PC-9 (cell line): ENCODE data around the gene THADA. TPM values are rescaled to one million over a fixed set of nuclear protein-coding genes. Genes with fewer than 3 reads are reported as not detected.

Source experiments
- BruUV-seq: library from RNA; stranded (reverse); fragments of 400-500 nt; replicated peaks from 2 replicates; lab custom pipeline; 2021; lab: Mats Ljungman, UMichigan
- CTCF ChIA-PET: fragments of 300-600 bp; sonication (Branson Sonifier 250); formaldehyde crosslinking; loops from one replicate; lab custom pipeline; 2022; ENCODE audit warnings: antibody characterized with exemption; lab: Charles Lee
- POLR2A ChIA-PET: fragments of 300-600 bp; sonication (Branson Sonifier 250); formaldehyde crosslinking; loops from one replicate; lab custom pipeline; 2022; ENCODE audit warnings: antibody characterized with exemption; ENCODE audit not compliant: unreplicated experiment; lab: Charles Lee
- DNase-seq, 2 experiments: peaks; one replicate each; pipeline versions ENCODE4 v3.0.0 to v3.0.0-alpha.2; 2015 to 2022; ENCODE audit warnings: mixed read lengths in 1 of 2
- H2AFZ ChIP-seq: fragments of 200-600 bp; sonication (generic); 2 replicates; pipeline ENCODE4 v1.8.1; 2017; ENCODE audit warnings: antibody characterized with exemption
- H3F3A ChIP-seq: fragments of 200-600 bp; sonication (generic); 2 replicates; pipeline ENCODE4 v1.8.1; 2017; ENCODE audit warnings: antibody characterized with exemption, mild to moderate bottlenecking, low read depth; ENCODE audit not compliant: insufficient read depth
- H3K27ac ChIP-seq: fragments of 200-600 bp; sonication (generic); 2 replicates; pipeline ENCODE4 v1.6.1; 2016; ENCODE audit warnings: mixed run types
- H3K27me3 ChIP-seq: fragments of 200-600 bp; sonication (generic); 2 replicates; pipeline ENCODE4 v1.6.1; 2016; ENCODE audit warnings: low read depth, mixed run types; ENCODE audit not compliant: insufficient read depth
- H3K36me3 ChIP-seq: fragments of 200-600 bp; sonication (generic); 2 replicates; pipeline ENCODE4 v1.6.1; 2016; ENCODE audit warnings: low read depth, mixed run types
- H3K4me1 ChIP-seq: fragments of 200-600 bp; sonication (generic); replicated peaks from 2 replicates; pipeline ENCODE4 v1.6.1; 2016; ENCODE audit warnings: mixed run types; ENCODE audit not compliant: insufficient read depth
- H3K4me2 ChIP-seq: fragments of 200-600 bp; sonication (generic); 2 replicates; pipeline ENCODE4 v1.6.1; 2017; ENCODE audit warnings: mixed run types
- H3K4me3 ChIP-seq: fragments of 200-600 bp; sonication (generic); 2 replicates; pipeline ENCODE4 v1.6.1; 2016; ENCODE audit warnings: mixed run types
- H3K79me2 ChIP-seq: fragments of 200-600 bp; sonication (generic); 2 replicates; pipeline ENCODE4 v1.6.1; 2017; ENCODE audit warnings: low read depth, mixed run types
- H3K9me2 ChIP-seq: fragments of 200-600 bp; sonication (generic); 2 replicates; pipeline ENCODE4 v1.8.1; 2017; ENCODE audit warnings: mild to moderate bottlenecking; ENCODE audit not compliant: insufficient read depth
- H3K9me3 ChIP-seq: fragments of 200-600 bp; sonication (generic); 2 replicates; pipeline ENCODE4 v1.8.1; 2016; ENCODE audit warnings: low read depth; ENCODE audit not compliant: insufficient read depth
- H4K20me1 ChIP-seq: fragments of 200-600 bp; sonication (generic); 2 replicates; pipeline ENCODE4 v1.8.1; 2017; ENCODE audit not compliant: insufficient read depth
- EZH2 ChIP-seq: fragments of 200-600 bp; sonication (generic); IDR thresholded peaks from 2 replicates; pipeline ENCODE4 v1.8.0; 2017; ENCODE audit warnings: antibody characterized with exemption, low read depth
- intact Hi-C: fragments of 100-400 bp; cut with micrococcal nuclease; formaldehyde crosslinking; loops from one replicate; pipeline ENCODE4 v1.10.0; 2022; ENCODE audit not compliant: unreplicated experiment
- total RNA-seq: library from RNA; stranded (reverse); gene quantifications from 2 replicates; pipeline ENCODE4 v1.2.3, GENCODE V29; 2021
- TF ChIP-seq, protein P1 (sequence below): fragments of 200-600 bp; sonication (generic); conservative IDR thresholded peaks from 2 replicates; pipeline ENCODE4 v1.6.1; 2017; ENCODE audit warnings: mixed run types, antibody characterized with exemption, mild to moderate bottlenecking, moderate library complexity

Gene THADA
- total RNA-seq, 1 experiment from 2014 or later, result 28.1 TPM

DNA sequence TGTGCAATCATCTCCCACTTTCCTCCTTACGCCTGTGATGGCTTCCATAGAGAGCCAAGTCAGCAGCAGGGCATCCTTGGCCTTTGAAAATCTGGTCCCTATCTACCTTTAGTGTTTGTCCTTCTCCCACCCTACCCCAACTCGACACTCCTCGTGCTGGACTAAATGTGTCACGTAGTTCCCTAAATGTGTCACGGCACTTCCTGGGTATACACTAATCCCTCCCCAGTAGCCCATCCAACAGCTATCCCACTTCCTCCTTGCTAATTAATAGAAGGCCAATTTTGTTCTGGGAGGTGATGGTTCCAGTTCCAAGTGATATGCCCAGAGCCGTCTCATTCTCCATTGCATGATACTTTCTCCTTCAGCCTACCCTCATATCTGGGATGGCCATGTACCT lies 332.9 kb downstream of the THADA start:
- H3K9me3 ChIP-seq, result no peaks in the 10 kb centered on the region
- no peaks in the 10 kb centered on the region for H3K27me3 ChIP-seq
- no peaks in the 10 kb centered on the region for H3K36me3 ChIP-seq
- no peak overlapping the region for H2AFZ ChIP-seq
- H3K4me1 ChIP-seq, result 0 out of 2 replicates have a peak, but pooled peaks cover 4% of the 10 kb centered on the region
- no peaks in the 10 kb centered on the region for H3F3A ChIP-seq
- CTCF ChIA-PET, result interaction anchor here (1.0 kb wide), 1 partner anchor 221 kb away, joined by 5 read pairs; no protein-coding TSS in a partner anchor
- intact Hi-C loops, result no loop called here
- TF ChIP-seq EZH2, result no peak
- TF ChIP-seq, protein P1, sequence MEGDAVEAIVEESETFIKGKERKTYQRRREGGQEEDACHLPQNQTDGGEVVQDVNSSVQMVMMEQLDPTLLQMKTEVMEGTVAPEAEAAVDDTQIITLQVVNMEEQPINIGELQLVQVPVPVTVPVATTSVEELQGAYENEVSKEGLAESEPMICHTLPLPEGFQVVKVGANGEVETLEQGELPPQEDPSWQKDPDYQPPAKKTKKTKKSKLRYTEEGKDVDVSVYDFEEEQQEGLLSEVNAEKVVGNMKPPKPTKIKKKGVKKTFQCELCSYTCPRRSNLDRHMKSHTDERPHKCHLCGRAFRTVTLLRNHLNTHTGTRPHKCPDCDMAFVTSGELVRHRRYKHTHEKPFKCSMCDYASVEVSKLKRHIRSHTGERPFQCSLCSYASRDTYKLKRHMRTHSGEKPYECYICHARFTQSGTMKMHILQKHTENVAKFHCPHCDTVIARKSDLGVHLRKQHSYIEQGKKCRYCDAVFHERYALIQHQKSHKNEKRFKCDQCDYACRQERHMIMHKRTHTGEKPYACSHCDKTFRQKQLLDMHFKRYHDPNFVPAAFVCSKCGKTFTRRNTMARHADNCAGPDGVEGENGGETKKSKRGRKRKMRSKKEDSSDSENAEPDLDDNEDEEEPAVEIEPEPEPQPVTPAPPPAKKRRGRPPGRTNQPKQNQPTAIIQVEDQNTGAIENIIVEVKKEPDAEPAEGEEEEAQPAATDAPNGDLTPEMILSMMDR, result no peak
- DNase-seq, result no peak
- no TSS peak for BruUV-seq
- no peaks in the 10 kb centered on the region for H3K9me2 ChIP-seq
- no peaks in the 10 kb centered on the region for H4K20me1 ChIP-seq
- no peaks in the 10 kb centered on the region for H3K79me2 ChIP-seq
- H3K4me2 ChIP-seq, result no peak overlapping the region
- H3K4me3 ChIP-seq, result no peak overlapping the region
- no peak overlapping the region for H3K27ac ChIP-seq
- POLR2A ChIA-PET, result no interaction called here

DNA sequence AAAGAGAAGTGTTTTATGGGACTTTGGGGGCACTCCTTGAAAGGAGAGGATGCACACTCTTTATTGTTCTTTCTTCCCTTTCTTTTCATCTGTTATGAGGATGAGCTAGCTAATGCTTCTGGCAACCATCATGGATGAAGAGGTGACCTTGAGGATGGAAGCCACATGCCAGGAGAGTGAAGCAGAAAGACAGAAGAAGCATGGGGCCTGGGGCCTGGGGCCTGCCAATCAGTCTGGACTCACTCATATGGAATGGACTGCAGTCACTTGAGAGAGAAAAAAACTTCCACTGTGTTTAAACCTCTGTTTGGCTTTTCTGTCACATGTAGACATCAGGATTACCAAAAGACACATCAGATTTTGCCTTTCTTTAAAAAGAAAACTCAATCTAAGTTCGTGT lies 333.6 kb downstream of the THADA start:
- H3K36me3 ChIP-seq, result no peaks in the 10 kb centered on the region
- ChIA-PET CTCF (no interaction called here), POLR2A (interaction anchor here (0.6 kb wide), 1 partner anchor 9 kb away, joined by 3 read pairs; no protein-coding TSS in a partner anchor)
- BruUV-seq, result no TSS peak
- H3K9me3 ChIP-seq, result no peaks in the 10 kb centered on the region
- no peaks in the 10 kb centered on the region for H3K9me2 ChIP-seq
- TF ChIP-seq, protein P1, result no peak
- no peak for TF ChIP-seq EZH2
- H4K20me1 ChIP-seq, result no peaks in the 10 kb centered on the region
- intact Hi-C loops, result no loop called here
- H2AFZ ChIP-seq, result no peak overlapping the region
- 0 out of 2 replicates have a peak, but pooled peaks cover 4% of the 10 kb centered on the region for H3K4me1 ChIP-seq
- H3K4me3 ChIP-seq, result no peak overlapping the region
- no peak for DNase-seq
- H3K4me2 ChIP-seq, result no peak overlapping the region
- H3K79me2 ChIP-seq, result no peaks in the 10 kb centered on the region
- H3K27me3 ChIP-seq, result no peaks in the 10 kb centered on the region
- H3K27ac ChIP-seq, result no peak overlapping the region
- no peaks in the 10 kb centered on the region for H3F3A ChIP-seq

DNA sequence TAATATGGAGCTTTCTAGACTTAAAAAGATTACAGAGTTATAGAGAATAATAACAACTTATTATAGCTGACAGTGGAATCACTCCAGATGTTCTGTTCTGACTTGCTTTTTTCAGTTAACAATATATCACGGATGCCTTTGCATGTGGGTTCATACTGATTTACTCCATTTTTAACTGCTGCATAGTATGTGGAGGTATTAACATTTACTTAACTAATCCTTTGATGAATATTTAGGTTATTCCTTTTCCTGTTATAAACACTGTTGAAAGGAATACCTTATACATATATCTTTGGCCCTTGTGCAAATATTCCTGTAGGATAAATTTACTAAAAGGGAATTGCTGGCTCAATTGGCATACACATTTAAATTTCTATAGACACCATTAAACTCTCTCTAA lies 336.3 kb downstream of the THADA start:
- ChIA-PET CTCF (no interaction called here), POLR2A (interaction anchor here (0.6 kb wide), 1 partner anchor 207 kb away, joined by 3 read pairs; no protein-coding TSS in a partner anchor)
- Histone ChIP-seq H3K36me3 (no peaks in the 10 kb centered on the region), H3K79me2 (no peaks in the 10 kb centered on the region), H3K27me3 (no peaks in the 10 kb centered on the region), H3K4me1 (0 out of 2 replicates have a peak, but pooled peaks cover 4% of the 10 kb centered on the region), H3K4me2 (no peak overlapping the region), H3K27ac (no peak overlapping the region), H3K4me3 (no peak overlapping the region), H4K20me1 (no peaks in the 10 kb centered on the region), H3K9me2 (no peaks in the 10 kb centered on the region), H3K9me3 (no peaks in the 10 kb centered on the region), H3F3A (no peaks in the 10 kb centered on the region), H2AFZ (no peak overlapping the region)
- TF ChIP-seq EZH2, result no peak
- TF ChIP-seq, protein P1, result no peak
- DNase-seq, result no peak
- no TSS peak for BruUV-seq
- intact Hi-C loops, result no loop called here
